CD4-positive, CD25-positive, alpha-beta regulatory T cell (primary cell): Measurements from ENCODE around the gene USP5. TPM values are rescaled to one million over a fixed set of nuclear protein-coding genes. Genes with fewer than 3 reads are reported as not detected.
"Not testable (repeated sequence)": the region's sequence is repeated elsewhere in the genome, so short reads cannot be mapped to it uniquely, and the experiment has no call there.

ENCODE experiments used
- ATAC-seq, 2 donors: fragments of 150-1000 bp; cut with Tn5 transposase; one replicate each; pipeline ENCODE4 v1.10.0; 2021; ENCODE audit warnings: low read depth in 2 of 2, moderate number of reproducible peaks in 2 of 2, moderate library complexity in 1 of 2
- DNase-seq, 3 donors: peaks; one replicate each; pipeline versions ENCODE4 v3.0.0 to v3.0.0-alpha.2; 2012 to 2022; ENCODE audit warnings: mixed read lengths in 1 of 3
- H3K27ac ChIP-seq: one replicate; pipeline ENCODE4 v1.7.0; 2013; ENCODE audit warnings: mild to moderate bottlenecking, low read length; ENCODE audit not compliant: insufficient read depth, poor library complexity, severe bottlenecking
- H3K27me3 ChIP-seq: one replicate; pipeline ENCODE4 v1.7.0; 2013; ENCODE audit warnings: low read length; ENCODE audit not compliant: control insufficient read depth, insufficient read depth
- H3K36me3 ChIP-seq: one replicate; pipeline ENCODE4 v1.7.0; 2013; ENCODE audit warnings: mild to moderate bottlenecking, low read length, moderate library complexity; ENCODE audit not compliant: control insufficient read depth, insufficient read depth
- H3K4me1 ChIP-seq: 2 replicates; pipeline ENCODE4 v1.7.0; 2013; ENCODE audit warnings: mild to moderate bottlenecking, low read length; ENCODE audit not compliant: insufficient read depth, control insufficient read depth, poor library complexity, severe bottlenecking
- H3K4me3 ChIP-seq: one replicate; pipeline ENCODE4 v1.7.0; 2013; ENCODE audit warnings: low read depth, mild to moderate bottlenecking, low read length, moderate library complexity
- H3K9me3 ChIP-seq, 2 experiments: 1 replicate in 1 of 2; 2 replicates in 1 of 2; pipeline ENCODE4 v1.7.0; 2013; ENCODE audit warnings: low read length in 2 of 2, mild to moderate bottlenecking in 1 of 2, moderate library complexity in 1 of 2; ENCODE audit not compliant: control insufficient read depth in 2 of 2
- H3K27ac Mint-ChIP-seq, 3 donors: one replicate each; pipeline ENCODE4 v1.8.0; 2020 to 2022; ENCODE audit warnings: mild to moderate bottlenecking in 3 of 3, mixed read lengths in 3 of 3, moderate library complexity in 2 of 3
- H3K27me3 Mint-ChIP-seq: one replicate; pipeline ENCODE4 v1.8.0; 2022; ENCODE audit warnings: mild to moderate bottlenecking, mixed read lengths
- H3K36me3 Mint-ChIP-seq: one replicate; pipeline ENCODE4 v1.8.0; 2020; ENCODE audit warnings: mixed read lengths
- H3K4me1 Mint-ChIP-seq, 4 donors: one replicate each; pipeline ENCODE4 v1.8.0; 2020 to 2022; ENCODE audit warnings: mixed read lengths in 4 of 4, mild to moderate bottlenecking in 1 of 4
- H3K4me3 Mint-ChIP-seq, 4 donors: one replicate each; pipeline ENCODE4 v1.8.0; 2020 to 2022; ENCODE audit warnings: mild to moderate bottlenecking in 4 of 4, mixed read lengths in 4 of 4, moderate library complexity in 3 of 4
- H3K9me3 Mint-ChIP-seq, 7 donors: one replicate each; pipeline ENCODE4 v1.8.0; 2020 to 2022; ENCODE audit warnings: mixed read lengths in 7 of 7, mild to moderate bottlenecking in 3 of 7, moderate library complexity in 2 of 7
- polyA plus RNA-seq, 4 donors: library from polyadenylated mRNA; unstranded; fragments of 300-500 nt; fragmentation: Illumina TruSeq; gene quantifications; one replicate each; pipeline ENCODE4 v1.2.3, GENCODE V29; 2021
- total RNA-seq: library from RNA; stranded (reverse); gene quantifications from one replicate; pipeline ENCODE4 v1.2.3, GENCODE V29; 2022

The USP5 gene
- total and polyA plus RNA-seq, 5 donors from 2014 or later = 44.4 to 63.5 (median 50.0) TPM

- not testable (repeated sequence) for H3K27ac ChIP-seq
Observed at GRCh38 chr12:6879824-6880223, 27.9 kb downstream of the USP5 start.

GRCh38 chr12:6883252-6883651, 31.3 kb downstream of the USP5 start:
- Histone ChIP-seq H3K27ac (no peak overlapping the region), H3K27me3 (no peaks in the 10 kb centered on the region), H3K4me1 (no peaks in the 10 kb centered on the region), H3K36me3 (peaks cover 6% of the 10 kb centered on the region), H3K4me3 (no peak overlapping the region), H3K9me3 (no peaks in the 10 kb centered on the region)
- Mint-ChIP-seq H3K9me3 (no peaks in the 10 kb centered on the region), H3K4me1 (peaks cover 0 to 5% (median 0%) of the 10 kb centered on the region in 4 donors), H3K4me3 (no peak overlapping the region), H3K36me3 (peaks cover 7% of the 10 kb centered on the region), H3K27ac (no peak overlapping the region), H3K27me3 (no peaks in the 10 kb centered on the region)
- no peak for ATAC-seq
- DNase-seq = no peak

More at GRCh38 chr12:6879824-6880223, 27.9 kb downstream of the USP5 start:
- not testable (repeated sequence) for H3K36me3 ChIP-seq, H3K4me1 Mint-ChIP-seq, H3K4me3 Mint-ChIP-seq, H3K4me3 ChIP-seq, DNase-seq, H3K27me3 ChIP-seq, H3K4me1 ChIP-seq, H3K9me3 ChIP-seq, H3K27ac Mint-ChIP-seq, H3K9me3 Mint-ChIP-seq, H3K27me3 Mint-ChIP-seq, H3K36me3 Mint-ChIP-seq, ATAC-seq

- Histone ChIP-seq H3K27ac (no peak overlapping the region), H3K4me1 (no peaks in the 10 kb centered on the region), H3K4me3 (no peak overlapping the region), H3K9me3 (no peaks in the 10 kb centered on the region), H3K27me3 (no peaks in the 10 kb centered on the region), H3K36me3 (peaks cover 6% of the 10 kb centered on the region)
- Mint-ChIP-seq H3K36me3 (peaks cover 7% of the 10 kb centered on the region), H3K4me1 (peaks cover 0 to 5% (median 0%) of the 10 kb centered on the region in 4 donors), H3K27ac (no peak overlapping the region), H3K4me3 (no peak overlapping the region), H3K27me3 (no peaks in the 10 kb centered on the region), H3K9me3 (no peaks in the 10 kb centered on the region)
- DNase-seq (no peak), ATAC-seq (no peak)
Observed at GRCh38 chr12:6883683-6884082, 31.7 kb downstream of the USP5 start.

DNA sequence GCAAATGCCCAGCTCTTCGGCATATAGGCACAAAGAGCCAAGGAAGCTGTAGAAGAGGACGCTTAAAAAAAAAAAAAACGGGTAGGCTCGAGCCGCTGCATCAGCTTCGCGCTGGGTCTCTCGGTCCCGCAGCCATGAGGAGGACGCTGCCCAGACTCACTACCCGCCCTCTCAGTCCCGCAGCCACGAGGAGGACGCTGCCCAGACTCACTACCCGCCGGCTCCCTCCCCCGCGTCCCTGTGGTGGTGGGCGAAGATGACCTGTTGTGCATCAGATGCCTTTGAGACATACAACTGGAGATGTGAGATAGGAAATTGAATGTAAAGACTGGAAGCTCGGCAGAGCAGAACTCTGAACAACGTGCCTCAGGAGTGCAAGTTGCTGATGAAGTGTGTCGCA, 32.6 kb downstream of the USP5 start:
- peaks cover 7% of the 10 kb centered on the region for H3K36me3 Mint-ChIP-seq
- no peaks in the 10 kb centered on the region for H3K9me3 ChIP-seq
- H3K4me1 ChIP-seq = no peaks in the 10 kb centered on the region
- H3K27me3 ChIP-seq = no peaks in the 10 kb centered on the region
- no peaks in the 10 kb centered on the region for H3K9me3 Mint-ChIP-seq
- DNase-seq = no peak
- H3K27ac ChIP-seq = no peak overlapping the region
- H3K27me3 Mint-ChIP-seq = no peaks in the 10 kb centered on the region
- H3K27ac Mint-ChIP-seq = no peak overlapping the region
- no peak for ATAC-seq
- H3K36me3 ChIP-seq = peaks cover 6% of the 10 kb centered on the region
- H3K4me3 ChIP-seq = no peak overlapping the region
- H3K4me1 Mint-ChIP-seq = peaks cover 0 to 5% (median 0%) of the 10 kb centered on the region in 4 donors
- no peak overlapping the region for H3K4me3 Mint-ChIP-seq

DNA sequence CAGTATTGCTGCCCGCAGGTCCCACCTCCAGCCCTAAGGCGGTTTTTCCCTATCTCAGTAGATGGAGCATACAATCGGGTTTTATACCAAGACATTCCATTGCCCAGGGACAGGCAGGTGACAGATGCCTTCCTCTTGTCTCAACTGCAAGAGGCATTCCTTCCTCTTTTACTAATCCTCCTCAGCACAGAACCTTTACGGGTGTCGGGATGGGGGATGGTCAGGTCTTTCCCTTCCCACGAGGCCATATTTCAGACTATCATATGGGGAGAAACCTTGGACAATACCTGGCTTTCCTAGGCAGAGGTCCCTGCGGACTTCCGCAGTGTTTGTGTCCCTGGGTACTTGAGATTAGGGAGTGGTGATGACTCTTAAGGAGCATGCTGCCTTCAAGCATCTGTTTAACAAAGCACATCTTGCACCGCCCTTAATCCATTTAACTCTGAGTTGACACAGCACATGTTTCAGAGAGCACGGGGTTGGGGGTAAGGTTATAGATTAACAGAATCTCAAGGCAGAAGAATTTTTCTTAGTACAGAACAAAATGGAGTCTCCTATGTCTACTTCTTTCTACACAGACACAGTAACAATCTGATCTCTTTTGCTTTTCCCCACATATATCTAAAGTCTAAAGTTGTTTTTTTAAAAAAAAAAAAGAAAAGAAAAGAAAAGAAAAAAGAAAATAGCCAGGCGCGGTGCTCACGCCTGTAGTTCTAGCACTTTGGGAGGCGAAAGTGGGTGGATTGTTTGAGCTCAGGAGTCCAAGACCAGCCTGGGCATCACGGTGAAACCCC, 34.5 kb downstream of the USP5 start:
- not testable (repeated sequence) for ATAC-seq, H3K4me3 Mint-ChIP-seq, H3K27me3 ChIP-seq, H3K4me1 ChIP-seq, H3K4me3 ChIP-seq, H3K27me3 Mint-ChIP-seq, H3K36me3 ChIP-seq, H3K9me3 ChIP-seq, DNase-seq, H3K36me3 Mint-ChIP-seq, H3K9me3 Mint-ChIP-seq, H3K27ac ChIP-seq
- Mint-ChIP-seq H3K27ac (peak overlapping the region in 1 of 3 donors; percentile 89), H3K4me1 (peaks cover 3 to 17% (median 8%) of the 10 kb centered on the region in 4 donors)

DNA sequence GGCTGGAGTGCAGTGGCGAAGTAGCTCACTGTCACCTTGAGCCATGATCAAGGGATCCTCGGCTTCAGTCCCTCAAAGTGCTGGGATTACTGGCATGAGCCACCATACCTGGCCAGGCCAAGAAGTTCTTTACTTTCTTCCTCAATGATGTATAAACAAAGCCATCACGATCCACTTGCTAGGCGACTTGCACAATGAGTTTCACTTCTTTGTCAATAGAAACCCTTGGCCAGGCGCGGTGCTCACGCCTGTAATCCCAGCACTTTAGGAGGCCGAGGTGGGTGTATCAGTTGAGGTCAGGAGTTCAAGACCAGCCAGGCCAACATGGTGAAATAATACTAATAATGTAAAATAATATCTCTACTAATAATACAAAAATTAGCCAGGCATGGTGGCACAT, 35.5 kb downstream of the USP5 start:
- H3K27me3 Mint-ChIP-seq = no peaks in the 10 kb centered on the region
- H3K27ac Mint-ChIP-seq = no peak overlapping the region
- Histone ChIP-seq H3K36me3 (peaks cover 6% of the 10 kb centered on the region), H3K4me3 (no peak overlapping the region), H3K27me3 (no peaks in the 10 kb centered on the region), H3K27ac (no peak overlapping the region), H3K9me3 (no peaks in the 10 kb centered on the region), H3K4me1 (peaks cover 12% of the 10 kb centered on the region)
- DNase-seq = no peak
- H3K36me3 Mint-ChIP-seq = peaks cover 7% of the 10 kb centered on the region
- no peak overlapping the region for H3K4me3 Mint-ChIP-seq
- H3K4me1 Mint-ChIP-seq = peaks cover 4 to 23% (median 10%) of the 10 kb centered on the region in 4 donors
- H3K9me3 Mint-ChIP-seq = no peaks in the 10 kb centered on the region
- ATAC-seq = no peak

DNA sequence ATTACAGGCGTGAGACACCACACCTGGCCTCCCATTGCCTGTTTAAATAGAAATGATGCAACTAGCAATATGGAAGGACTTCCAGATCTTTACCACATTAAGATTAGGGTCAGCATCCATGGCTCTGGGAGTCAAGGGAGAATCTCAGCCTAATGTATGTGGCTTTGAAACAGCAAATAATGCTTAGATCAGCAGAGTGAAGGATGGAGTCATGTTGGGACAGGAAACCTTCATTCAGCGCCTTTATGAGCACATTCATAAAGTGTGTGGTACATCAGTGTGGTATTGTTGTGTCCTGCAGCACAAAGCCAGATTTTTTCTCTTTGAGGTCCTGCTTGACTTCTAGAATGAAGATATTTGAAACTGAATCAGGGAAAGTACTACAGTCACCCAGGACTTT, 36.4 kb downstream of the USP5 start:
- Histone ChIP-seq H3K4me3 (no peak overlapping the region), H3K4me1 (peaks cover 12% of the 10 kb centered on the region), H3K36me3 (peaks cover 6% of the 10 kb centered on the region), H3K27me3 (no peaks in the 10 kb centered on the region), H3K9me3 (no peaks in the 10 kb centered on the region), H3K27ac (no peak overlapping the region)
- H3K27me3 Mint-ChIP-seq = no peaks in the 10 kb centered on the region
- H3K4me1 Mint-ChIP-seq = peaks cover 4 to 23% (median 10%) of the 10 kb centered on the region in 4 donors
- DNase-seq = no peak
- peak overlapping the region in 1 of 4 donors; percentile 19 for H3K4me3 Mint-ChIP-seq
- H3K36me3 Mint-ChIP-seq = peaks cover 7% of the 10 kb centered on the region
- H3K27ac Mint-ChIP-seq = no peak overlapping the region
- no peak for ATAC-seq
- no peaks in the 10 kb centered on the region for H3K9me3 Mint-ChIP-seq

DNA sequence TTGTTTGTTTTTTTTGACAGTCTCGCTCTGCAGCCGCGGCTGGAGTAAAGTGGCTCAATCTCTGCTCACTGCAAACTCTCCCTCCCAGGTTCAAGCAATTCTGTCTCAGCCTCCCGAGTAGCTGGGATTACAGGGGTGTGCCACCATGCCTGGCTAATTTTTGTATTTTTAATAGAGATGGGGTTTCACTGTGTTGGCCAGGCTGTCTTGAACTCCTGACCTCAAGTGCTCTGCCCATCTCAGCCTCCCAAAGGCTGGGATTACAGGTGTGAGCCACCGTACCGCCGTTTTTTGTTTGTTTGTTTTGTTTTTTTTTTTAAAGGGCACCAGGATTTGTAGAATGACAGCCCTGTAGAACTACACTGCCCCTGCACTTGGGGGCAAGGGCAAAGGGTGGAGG, 36.8 kb downstream of the USP5 start:
- DNase-seq, H3K27me3 ChIP-seq, H3K9me3 Mint-ChIP-seq, H3K9me3 ChIP-seq, ATAC-seq, H3K4me3 ChIP-seq, H3K27ac ChIP-seq, H3K36me3 Mint-ChIP-seq, H3K4me3 Mint-ChIP-seq, H3K27ac Mint-ChIP-seq, H3K27me3 Mint-ChIP-seq, H3K36me3 ChIP-seq: not testable (repeated sequence)
- H3K4me1 ChIP-seq = peaks cover 12% of the 10 kb centered on the region
- H3K4me1 Mint-ChIP-seq = peaks cover 4 to 23% (median 10%) of the 10 kb centered on the region in 4 donors
